GM19240 (cell line): ENCODE data around the gene HOXB13.

Experiments used
- DNase-seq: peaks from one replicate; pipeline ENCODE4 v3.0.0; 2011; ENCODE audit warnings: low spot score; ENCODE audit not compliant: insufficient read length

HOXB13 gene

DNA sequence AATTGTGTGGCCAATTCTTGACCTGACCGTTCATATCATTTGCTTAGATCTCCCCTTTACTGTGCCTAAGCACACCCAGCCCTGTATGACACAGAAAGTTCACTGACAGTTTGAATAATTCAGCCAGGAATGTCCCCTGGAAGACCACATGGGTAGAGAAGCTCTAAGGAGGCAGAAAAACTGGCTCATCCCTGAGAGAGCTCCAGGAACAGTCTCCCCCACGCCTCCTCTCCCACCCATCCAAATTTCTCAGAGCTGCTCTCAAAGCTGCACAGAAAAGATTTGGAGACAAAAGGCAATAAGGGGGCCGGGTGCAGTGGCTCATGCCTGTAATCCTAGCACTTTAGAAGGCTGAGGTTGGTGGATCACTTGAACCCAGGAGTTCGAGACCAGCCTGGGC, 17.4 kb downstream of the HOXB13 start:
- DNase-seq: no peak

DNA sequence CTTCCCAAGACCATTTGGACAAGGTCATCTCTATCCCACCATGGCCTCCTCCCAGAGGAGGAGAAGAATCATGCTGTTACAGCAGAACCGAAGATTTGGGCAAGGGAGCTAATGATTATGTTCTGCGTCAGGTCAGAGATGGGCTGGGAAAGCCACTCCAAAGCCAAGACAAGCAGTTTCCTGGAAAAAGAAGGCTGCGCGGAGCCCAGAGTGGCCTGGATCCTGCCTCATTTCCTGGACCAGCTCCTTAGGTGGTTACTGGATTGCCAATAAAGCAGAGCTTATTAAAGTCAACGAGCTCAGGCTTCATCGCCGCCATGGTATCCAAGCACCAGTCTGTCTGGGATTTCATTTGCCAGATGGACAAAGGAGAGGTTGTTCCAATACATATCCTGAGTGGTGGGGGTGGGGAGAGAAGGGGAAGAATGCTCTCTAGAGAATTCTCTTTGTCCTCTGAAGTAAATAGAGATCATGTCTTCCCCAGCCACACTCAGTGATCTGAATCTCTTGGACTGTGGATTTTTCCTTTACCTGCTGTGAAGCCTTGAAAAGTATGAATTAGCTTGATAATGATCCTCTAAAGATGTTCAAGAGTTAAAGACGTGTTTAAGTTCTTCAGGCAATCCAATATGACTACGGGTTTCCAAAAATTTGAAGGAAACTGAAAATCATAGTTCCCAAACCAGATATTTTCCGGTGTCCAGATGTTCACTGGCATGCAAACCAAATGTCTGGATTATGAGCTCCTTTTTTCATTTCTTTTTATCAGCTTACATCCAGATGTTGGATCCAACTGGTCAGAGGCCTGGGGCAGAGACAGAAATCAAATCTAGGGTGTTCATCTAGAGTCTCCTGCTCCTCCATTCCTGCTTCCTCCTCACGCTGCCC, 23.9 kb downstream of the HOXB13 start:
- no peak for DNase-seq

DNA sequence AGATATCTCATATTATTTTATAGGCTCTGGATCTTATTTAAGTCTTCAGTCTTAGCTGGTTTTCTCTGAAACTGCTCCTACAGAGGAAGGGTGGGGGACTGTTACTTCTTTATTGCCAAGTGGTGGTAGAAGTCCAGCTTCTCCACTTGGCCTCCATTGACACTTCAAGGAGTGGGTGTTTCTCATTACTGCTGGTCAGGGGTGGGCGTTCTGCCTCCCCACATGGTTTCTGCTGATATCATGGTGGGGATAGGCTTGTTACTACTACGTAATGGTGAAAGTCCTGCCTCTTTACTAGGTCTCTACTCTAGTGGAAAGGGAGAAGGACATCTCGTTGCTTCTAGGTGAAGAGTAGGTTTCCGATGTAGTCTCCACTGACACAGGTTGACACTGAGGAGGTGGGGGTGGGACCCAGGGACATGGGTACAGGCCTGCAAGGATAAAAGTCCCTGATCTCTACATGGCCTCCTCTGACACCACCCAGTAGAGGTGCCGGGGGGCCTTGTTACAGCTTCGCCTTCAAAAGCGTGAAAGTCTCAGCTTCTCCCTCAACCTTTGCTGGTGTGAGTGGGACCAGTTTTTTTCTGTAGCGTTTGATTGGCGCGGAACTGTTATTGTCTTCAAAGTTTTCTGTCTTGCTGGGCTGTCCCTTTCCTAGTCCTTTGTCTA, 26.6 kb downstream of the HOXB13 start:
- DNase-seq: no peak

DNA sequence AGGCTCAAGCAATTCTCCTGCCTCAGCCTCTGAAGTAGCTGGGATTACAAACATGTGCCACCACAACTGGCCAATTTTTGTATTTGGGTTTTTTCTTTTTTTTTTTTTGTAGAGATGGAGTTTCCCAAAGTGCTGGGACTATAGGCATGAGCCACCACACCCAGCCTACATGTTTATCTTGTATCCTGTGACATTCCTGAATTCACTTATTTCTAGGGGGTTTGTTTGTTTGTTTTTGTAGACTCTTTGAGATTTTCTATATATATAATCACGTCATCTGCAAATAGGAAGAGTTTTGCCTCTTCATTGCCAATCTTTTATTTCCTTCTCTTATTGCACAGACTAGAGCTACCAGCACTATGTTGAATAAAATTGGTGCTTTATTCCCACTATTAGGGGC, 35.4 kb downstream of the HOXB13 start:
- DNase-seq: no peak

DNA sequence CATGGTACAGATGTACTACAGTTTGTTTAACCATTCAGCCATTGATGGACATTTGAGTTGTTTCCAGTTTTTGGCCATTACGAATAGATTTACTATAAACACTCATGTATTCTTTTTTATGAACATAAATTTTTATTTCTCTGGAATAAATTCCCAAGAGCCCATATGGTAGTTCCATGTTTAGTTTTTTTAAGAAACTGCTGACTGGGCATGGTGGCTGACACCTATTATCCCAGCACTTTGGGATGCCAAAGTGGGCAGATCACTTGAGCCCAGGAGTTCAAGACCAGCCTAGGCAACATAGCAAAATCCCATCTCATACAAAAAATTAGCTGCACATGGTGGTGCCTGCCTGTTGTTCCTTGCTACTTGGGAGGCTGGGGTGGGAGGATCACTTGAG, 36.5 kb downstream of the HOXB13 start:
- DNase-seq: no peak

DNA sequence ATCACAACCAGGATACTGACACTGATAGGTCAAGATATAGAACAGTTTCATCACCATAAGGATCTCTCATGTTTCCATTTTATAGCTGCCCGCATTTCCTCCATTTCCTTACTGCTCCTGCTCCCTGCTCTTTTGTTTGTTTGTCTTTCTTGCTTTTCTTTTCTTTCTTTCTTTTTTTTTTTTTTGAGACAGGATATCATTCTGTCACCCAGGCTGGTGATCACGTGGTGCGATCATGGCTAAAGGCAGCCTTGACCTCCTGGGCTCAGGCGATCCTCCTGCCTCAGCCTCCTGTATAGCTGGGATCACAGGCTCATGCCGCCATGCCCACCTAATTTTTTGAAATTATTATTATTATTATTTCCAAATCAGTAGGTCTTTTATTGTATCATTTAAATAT, 37.9 kb downstream of the HOXB13 start:
- DNase-seq: no peak

DNA sequence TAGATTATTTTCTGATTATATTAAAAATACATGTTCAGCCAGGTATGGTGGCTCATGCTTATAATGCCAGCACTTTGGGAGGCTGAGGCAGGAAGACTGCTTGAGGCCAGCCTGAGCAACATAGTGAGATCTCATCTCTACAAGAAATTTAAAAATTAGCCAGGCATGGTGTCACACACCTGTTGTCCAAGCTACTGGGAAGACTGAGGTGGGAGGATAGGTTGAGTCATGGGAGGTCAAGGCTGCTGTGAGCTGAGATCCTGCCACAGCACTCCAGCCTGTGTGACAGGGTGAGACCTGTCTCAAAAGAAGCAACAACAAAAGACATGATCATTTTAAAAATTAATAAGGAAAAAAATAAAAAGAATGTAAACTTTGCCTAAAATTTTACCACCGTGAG, 46.9 kb downstream of the HOXB13 start:
- no peak for DNase-seq

DNA sequence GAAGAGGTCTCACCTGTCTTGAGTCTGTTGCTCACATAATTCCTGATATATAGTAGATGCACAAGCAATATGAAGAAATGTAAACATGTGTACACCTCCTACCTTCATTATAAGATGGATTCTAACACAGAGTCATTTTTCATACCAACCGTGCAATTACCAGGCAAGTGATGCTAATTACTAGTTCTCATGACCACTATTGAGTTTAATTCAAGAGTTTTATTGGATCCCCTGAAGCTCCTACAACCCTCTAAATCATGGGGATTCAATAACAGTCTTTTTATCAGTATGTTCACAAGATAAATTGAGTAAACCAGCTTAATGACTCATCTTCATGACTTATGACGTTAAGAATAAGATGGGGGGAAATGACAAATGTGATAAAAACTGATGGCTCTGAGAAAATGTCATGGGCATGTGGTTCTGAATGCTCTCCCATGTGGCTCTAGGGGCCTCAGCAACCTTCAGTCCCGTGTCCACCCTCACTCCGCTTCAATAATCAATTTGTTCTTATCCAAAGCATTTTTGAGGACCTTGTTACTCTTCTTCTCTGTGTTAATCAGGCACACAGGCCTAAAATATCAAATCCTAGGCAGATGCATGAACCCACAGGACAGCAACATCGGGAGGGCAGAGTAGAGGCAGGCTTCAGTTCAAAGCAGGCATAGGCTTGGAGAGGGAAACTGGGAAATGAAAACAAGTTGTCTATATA, 49.0 kb downstream of the HOXB13 start:
- no peak for DNase-seq

DNA sequence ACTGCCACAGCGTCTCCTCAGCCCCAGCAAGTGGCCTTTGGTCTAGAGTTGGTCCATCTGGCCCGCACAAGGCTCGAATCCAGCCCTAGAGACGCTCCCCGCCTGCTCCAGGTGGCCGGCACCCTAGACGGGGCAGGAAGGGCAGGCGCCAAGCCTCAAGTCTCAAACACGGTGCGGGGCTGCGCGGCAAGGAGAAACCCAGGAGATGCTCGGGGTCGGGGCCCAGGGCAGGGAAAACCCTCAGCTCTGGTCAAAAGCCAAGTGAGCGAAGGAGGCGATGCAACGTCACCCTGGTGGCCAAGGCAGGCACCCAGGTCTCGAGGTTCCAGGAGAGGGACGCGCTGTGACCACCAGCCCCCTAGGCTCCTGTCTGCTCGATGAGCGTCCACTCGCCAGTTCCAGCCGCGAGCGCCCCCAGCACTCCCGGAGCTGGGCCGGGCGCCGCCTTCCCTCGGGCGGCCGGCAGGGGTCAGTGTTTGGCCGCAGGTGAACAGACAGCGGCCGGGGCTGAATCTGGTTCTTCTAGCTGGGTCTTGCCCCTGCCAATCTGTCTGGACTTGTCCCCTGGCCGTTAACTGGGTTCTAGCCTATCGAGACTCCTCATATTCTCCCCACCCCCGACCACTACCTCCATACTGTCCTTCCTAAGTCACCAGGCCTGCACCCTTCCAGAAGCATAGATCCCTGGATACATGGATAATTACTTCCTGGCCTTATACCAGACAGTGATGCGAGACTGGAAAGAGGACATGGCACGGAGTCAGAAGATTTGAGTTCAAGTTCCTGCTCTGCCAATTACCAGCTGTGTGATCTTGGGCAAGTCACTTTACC, 50.2 kb downstream of the HOXB13 start:
- peak; percentile 65 for DNase-seq

DNA sequence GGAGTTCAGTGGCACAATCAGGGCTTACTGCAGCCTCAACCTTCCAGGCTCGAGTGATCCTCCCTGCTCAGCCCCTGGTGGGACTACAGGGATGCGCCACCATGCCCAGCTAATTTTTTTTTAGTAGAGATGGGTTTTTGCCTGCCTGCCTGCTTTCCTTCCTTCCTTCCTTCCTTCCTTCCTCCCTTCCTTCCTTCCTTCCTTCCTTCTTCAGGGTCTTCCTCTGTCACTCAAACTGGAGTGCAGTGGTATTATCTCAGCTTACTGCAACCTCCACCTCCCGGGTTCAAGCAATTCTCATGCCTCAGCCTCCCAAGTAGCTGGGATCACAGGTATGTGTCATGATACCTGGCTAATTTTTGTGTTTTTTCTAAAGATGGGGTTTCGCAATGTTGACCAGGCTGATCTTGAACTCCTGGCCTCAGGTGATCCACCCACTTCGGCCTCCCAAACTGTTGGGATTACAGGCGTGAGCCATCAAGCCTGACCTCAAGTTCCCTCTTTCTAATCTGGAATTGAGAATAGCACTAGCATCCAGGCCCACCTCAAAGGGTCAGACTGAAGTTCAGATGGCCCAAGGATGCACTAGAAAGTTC, 51.5 kb downstream of the HOXB13 start:
- DNase-seq: no peak
